ENCODE results near the gene ZNF414.

DNA sequence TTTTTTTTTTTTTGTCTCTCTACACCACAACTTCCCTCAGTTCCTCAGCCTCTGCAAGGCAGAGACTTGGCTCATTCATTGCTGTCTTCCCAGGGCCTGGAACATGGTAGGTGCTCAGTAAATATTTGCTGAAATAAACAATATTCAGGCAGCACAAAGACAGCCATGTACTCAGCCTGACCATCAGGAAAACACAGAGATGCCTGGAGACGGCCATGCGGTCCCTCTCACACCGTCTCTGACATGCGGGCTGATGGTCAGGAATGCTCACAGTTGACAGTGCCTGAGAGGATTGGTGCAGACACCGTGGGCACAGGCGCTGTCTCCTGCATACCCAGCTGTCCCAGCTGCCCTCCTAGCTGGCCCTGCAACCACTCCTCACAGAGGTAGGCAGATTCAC lies 12.5 kb downstream of the ZNF414 start:
- TF ChIP-seq CTCF (conservative IDR thresholded peaks at IDR 0.05; ENCODE audit: low read length) (no peak), EZH2phosphoT487 (IDR thresholded peaks at IDR 0.05; ENCODE audit: borderline replicate concordance) (no peak)
